GM12865 (cell line): ENCODE data around the gene IGSF23.

Source experiments
- DNase-seq: peaks from one replicate; pipeline ENCODE4 v3.0.0; 2010; ENCODE audit warnings: low read depth
- H3K4me3 ChIP-seq: 2 replicates; pipeline ENCODE4 v1.5.1; 2011; ENCODE audit warnings: mild to moderate bottlenecking, low read depth, low read length, control low read depth
- CTCF ChIP-seq: IDR thresholded peaks from 2 replicates; pipeline ENCODE4 v1.5.1; 2011; ENCODE audit warnings: low read length, control low read depth, low read depth, inconsistent platforms; ENCODE audit not compliant: insufficient read depth; ENCODE audit errors: missing control alignments

The IGSF23 gene

GRCh38 chr19:44596428-44597130 lies 16.8 kb upstream of the IGSF23 start:
- H3K4me3 ChIP-seq, result no peak overlapping the region
- no peak for DNase-seq
- no peak for TF ChIP-seq CTCF

- no peak for DNase-seq
- no peak overlapping the region for H3K4me3 ChIP-seq
- TF ChIP-seq CTCF, result no peak
These were observed 16.3 kb upstream of the IGSF23 start for GRCh38 chr19:44597131-44597491.

GRCh38 chr19:44598355-44598754 lies 15.0 kb upstream of the IGSF23 start:
- H3K4me3 ChIP-seq, result no peak overlapping the region
- no peak for TF ChIP-seq CTCF
- DNase-seq, result no peak

- no peak for DNase-seq
- H3K4me3 ChIP-seq, result no peak overlapping the region
- no peak for TF ChIP-seq CTCF
These were observed 14.5 kb upstream of the IGSF23 start for GRCh38 chr19:44598880-44599279.

- TF ChIP-seq CTCF, result no peak
- DNase-seq, result no peak
These were observed 12.9 kb upstream of the IGSF23 start for GRCh38 chr19:44600466-44600865.

GRCh38 chr19:44602081-44602480 lies 11.3 kb upstream of the IGSF23 start:
- TF ChIP-seq CTCF, result no peak
- no peak for DNase-seq
- no peak overlapping the region for H3K4me3 ChIP-seq

More at GRCh38 chr19:44600466-44600865, 12.9 kb upstream of the IGSF23 start:
- H3K4me3 ChIP-seq, result no peak overlapping the region

- no peak for DNase-seq
- TF ChIP-seq CTCF, result no peak
- no peak overlapping the region for H3K4me3 ChIP-seq
These were observed 10.0 kb upstream of the IGSF23 start for GRCh38 chr19:44603201-44603945.
